ENCODE measurements around the gene MSANTD3.

GRCh38 chr9:100432736-100433135, 5.8 kb downstream of the MSANTD3 start:
- no peak for TF ChIP-seq CEBPB (IDR thresholded peaks at IDR 0.05)
- TF ChIP-seq YY1 (IDR thresholded peaks at IDR 0.05; ENCODE audit: low read depth), result no peak
- TF ChIP-seq FOXM1 (IDR thresholded peaks at IDR 0.05; ENCODE audit: borderline replicate concordance, low read depth), result no peak
- no peak for TF ChIP-seq MAX (IDR thresholded peaks at IDR 0.05)
- TF ChIP-seq TCF12 (IDR thresholded peaks at IDR 0.05; ENCODE audit: low read depth), result no peak
- TF ChIP-seq EP300 (IDR thresholded peaks at IDR 0.05; ENCODE audit: borderline replicate concordance), result no peak
- TF ChIP-seq NFIC (IDR thresholded peaks at IDR 0.05), result no peak

All from Ishikawa (cell line).